Measurements from ENCODE around the gene TRAF3.
A peak's percentile ranks its signal among the peaks of the same experiment; 100 is the strongest.

TRAF3 gene

DNA sequence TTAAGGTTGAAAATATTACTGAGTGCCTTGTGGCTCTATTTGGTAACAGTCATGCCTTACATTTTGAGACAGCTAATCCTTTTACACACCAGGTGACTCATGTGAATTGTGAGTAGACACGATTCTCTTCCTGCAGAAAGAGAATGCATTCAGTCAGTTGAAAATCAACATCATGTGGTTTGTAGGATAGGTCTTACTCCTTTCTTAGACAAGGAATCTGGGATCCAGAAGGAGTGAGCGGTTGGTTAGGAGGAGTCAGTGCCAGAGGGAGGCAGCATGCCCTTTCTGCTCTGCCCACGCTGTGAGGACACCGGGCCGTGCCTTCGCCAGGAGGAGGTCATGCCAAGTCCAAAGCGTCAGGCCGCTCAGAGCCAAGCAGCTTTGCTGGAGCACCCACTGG lies 47.6 kb downstream of the TRAF3 start:
- TF ChIP-seq, protein P1, sequence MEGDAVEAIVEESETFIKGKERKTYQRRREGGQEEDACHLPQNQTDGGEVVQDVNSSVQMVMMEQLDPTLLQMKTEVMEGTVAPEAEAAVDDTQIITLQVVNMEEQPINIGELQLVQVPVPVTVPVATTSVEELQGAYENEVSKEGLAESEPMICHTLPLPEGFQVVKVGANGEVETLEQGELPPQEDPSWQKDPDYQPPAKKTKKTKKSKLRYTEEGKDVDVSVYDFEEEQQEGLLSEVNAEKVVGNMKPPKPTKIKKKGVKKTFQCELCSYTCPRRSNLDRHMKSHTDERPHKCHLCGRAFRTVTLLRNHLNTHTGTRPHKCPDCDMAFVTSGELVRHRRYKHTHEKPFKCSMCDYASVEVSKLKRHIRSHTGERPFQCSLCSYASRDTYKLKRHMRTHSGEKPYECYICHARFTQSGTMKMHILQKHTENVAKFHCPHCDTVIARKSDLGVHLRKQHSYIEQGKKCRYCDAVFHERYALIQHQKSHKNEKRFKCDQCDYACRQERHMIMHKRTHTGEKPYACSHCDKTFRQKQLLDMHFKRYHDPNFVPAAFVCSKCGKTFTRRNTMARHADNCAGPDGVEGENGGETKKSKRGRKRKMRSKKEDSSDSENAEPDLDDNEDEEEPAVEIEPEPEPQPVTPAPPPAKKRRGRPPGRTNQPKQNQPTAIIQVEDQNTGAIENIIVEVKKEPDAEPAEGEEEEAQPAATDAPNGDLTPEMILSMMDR (IDR thresholded peaks at IDR 0.05; ENCODE audit: insufficient read depth, low read depth, low read length, missing control alignments) = no peak
- DNase-seq (ENCODE audit: low read depth) = peak; percentile 87
- no peak overlapping the region for H3K4me3 ChIP-seq (ENCODE audit: low read length)

DNA sequence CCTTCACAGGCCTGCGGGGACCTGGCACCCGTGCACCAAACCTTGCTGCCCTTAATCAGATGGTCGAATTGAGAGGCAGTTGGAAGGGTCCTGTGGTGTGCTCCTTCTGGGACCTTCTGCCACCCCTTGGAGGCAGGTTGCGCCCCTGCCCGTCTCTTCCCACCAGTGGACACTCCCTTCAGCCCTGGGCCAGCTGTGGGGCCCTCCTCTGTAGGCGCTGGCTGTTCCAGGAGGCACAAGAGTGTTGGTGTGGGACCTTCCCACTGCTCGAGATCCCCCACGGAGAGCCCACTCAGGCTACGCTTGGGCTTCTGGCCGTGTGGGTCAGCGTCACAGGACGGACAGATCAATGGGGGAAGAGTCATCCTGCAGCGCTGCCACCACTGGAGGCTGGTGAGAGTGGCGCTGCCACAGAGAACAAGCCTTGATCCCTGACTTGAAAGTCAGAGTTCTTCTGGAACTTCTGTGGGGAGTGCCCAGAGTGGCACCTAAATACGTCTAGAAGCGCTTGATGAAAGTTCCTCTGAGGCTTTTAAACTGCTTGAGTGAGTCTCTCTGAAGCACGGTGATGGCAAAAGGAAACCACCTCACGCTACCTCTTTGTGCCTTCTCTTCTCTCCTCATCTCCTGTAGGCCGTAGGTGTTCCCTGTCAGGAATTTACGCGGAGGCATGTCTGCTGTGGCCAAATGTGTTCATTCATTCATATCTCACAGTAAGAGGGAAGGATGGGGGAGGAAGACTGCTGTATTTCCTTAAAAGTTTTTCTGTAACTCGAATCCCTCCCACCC lies 48.3 kb downstream of the TRAF3 start:
- H3K4me3 ChIP-seq (ENCODE audit: low read length) = no peak overlapping the region
- TF ChIP-seq, protein P1 (IDR thresholded peaks at IDR 0.05; ENCODE audit: insufficient read depth, low read depth, low read length, missing control alignments) = no peak
- DNase-seq (ENCODE audit: low read depth) = no peak

DNA sequence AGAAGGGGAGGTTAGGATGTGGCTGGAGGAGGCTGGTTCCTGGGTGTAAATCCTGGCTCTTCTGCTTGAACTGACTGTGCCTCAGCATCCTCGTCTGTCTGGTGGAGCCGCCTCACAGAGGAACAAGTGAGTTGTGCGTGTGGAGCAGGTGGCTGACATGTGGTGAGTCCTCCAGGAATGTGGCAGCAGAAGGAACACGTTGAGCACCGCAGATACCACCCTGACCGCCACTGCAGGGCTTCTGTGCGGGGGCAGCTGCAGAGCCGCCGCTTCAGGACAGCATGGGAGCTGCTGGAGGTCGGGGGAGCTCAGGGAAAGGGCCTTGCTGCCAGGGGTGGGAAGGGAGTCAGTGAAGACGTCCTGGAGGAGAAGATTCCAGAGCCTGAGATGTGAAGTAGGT lies 48.9 kb downstream of the TRAF3 start:
- no peak for DNase-seq (ENCODE audit: low read depth)
- TF ChIP-seq, protein P1 (IDR thresholded peaks at IDR 0.05; ENCODE audit: insufficient read depth, low read depth, low read length, missing control alignments) = no peak
- H3K4me3 ChIP-seq (ENCODE audit: low read length) = no peak overlapping the region

DNA sequence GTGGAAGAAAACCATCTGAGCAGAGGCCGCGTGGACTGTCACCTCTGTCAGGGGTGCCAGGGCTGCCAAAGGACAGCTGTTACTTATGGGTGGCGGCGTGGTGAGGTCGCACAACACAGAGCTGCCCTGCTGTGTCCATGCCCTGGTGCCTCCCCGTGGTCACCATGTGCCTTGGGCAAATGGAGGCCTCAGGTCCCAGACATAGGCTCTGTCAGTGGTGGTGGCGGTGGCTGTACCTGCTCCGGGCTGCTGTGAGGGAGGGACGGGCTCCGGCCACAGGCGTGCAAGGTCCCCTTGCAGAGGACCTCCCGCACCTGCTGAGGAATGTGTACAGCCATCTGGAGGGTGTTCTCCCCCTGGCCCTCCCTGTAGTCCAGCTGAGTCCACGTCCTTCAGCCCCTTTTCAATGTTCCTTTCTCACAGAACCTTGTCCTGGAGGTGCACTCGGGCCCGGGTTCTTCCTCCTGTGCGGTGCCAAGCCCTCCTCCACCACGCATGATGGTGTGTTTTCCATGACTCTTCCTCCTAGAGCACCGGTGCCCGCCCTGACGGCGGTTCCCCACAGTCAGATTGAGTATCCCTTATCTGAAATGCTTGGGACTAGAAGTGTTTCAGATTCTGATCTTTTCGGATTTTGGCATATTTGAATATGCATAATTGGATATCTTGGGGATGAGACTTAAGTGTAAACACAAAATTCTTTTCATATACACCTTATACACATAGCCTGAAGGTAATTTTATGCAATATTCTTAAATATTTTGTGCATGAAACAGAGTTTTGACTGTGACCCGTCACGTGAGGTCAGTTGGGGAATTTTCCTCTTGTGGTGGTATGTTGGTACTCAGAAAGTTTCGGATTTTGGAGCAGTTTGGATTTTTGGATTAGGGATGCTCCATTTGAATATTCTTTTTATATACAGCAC lies 49.8 kb downstream of the TRAF3 start:
- TF ChIP-seq, protein P1 (IDR thresholded peaks at IDR 0.05; ENCODE audit: insufficient read depth, low read depth, low read length, missing control alignments) = no peak
- no peak for DNase-seq (ENCODE audit: low read depth)
- no peak overlapping the region for H3K4me3 ChIP-seq (ENCODE audit: low read length)

DNA sequence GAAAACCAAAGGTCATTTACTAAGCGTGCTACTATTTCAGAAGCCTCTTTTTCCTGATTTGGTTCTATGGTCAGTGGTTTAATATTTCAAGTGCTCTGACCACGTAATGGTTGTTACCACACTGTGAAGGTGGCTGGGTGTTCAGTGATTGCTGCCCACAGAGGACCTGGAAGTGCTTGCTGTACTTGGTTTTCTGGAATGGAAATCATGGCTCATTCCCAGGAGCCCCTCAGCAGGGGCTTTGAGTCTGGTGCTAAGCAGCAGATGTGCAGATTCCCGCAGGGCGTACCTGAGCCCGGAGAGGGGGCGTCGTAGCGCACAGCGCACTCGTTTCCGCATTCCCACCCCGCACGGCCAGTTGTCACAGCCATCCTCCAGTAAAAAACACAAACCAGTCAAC lies 50.5 kb downstream of the TRAF3 start:
- TF ChIP-seq, protein P1 (IDR thresholded peaks at IDR 0.05; ENCODE audit: insufficient read depth, low read depth, low read length, missing control alignments) = no peak
- peak; percentile 10 for DNase-seq (ENCODE audit: low read depth)
- H3K4me3 ChIP-seq (ENCODE audit: low read length) = no peak overlapping the region

DNA sequence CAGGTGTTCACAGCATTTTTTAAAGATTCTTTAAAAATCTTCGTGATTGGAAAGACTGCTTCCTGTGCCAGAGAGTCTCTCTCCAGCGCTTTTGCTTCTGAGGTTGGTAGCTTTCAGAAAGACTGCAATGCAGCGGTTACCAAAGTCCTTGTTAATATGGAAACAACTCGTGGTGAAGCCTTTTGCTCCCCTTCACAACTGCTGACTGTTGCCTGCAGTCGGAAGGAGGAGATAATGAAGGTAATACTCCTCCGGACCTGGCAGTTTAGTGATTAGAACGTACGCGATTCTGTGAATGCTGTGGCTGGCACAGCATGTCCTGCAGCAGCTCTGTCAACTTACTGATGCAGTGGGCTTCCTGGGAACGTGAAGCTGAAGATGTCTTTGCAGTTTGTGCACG lies 50.9 kb downstream of the TRAF3 start:
- DNase-seq (ENCODE audit: low read depth) = no peak
- no peak overlapping the region for H3K4me3 ChIP-seq (ENCODE audit: low read length)
- TF ChIP-seq, protein P1 (IDR thresholded peaks at IDR 0.05; ENCODE audit: insufficient read depth, low read depth, low read length, missing control alignments) = no peak
